ENCODE results near the gene DDIT4.
"Not testable (repeated sequence)": the region's sequence is repeated elsewhere in the genome, so short reads cannot be mapped to it uniquely, and the experiment has no call there.

The DDIT4 gene

DNA sequence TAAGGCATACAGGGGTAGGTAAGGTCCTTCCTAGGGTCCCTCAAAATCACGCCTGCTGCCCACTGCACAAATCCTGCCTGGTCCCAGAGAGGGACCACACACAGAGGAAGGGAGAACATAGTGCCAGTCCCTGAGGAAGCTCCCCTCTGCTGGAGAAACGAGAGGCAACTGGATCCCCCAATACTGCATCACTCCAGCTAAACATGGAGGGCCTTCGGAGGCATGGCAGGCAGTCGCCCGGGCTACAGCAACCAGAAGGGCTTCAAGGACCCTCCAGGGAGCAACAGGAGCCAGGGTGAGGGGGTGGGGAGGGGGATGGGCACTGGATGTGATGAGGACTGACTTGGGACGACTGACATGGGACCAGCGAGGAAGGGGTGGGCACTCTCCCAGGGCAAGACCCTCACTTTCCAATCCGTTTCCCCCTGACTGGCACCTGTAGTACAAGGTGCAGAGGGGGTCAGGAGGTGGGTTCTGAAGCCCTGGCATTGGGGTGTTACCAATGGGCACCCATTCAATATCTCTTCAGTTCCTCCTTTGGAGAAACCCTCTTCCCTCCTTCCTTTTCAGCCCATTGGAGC, 21.7 kb downstream of the DDIT4 start:
- no peak for DNase-seq (ENCODE audit: low spot score)

DNA sequence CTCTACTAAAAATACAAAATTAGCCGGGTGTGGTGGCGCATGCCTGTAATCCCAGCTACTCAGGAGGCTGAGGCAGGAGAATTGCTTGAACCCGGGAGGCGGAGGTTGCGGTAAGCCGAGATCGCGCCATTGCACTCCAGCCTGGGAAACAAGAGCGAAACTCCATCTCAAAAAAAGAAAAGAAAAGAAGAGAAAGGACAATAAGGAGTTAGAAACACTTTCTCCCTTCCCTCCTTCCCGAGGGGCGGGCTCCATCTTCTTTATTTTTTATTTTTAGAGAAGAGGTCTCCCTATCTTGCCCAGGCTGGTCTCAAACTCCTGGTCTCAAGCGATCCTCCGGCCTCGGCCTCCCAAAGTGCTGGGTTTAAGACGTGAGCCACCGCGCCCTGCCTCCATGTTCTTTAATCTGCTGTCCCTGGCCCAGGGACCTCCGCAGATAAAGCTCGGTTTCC, 23.1 kb downstream of the DDIT4 start:
- not testable (repeated sequence) for DNase-seq (ENCODE audit: low spot score)

DNA sequence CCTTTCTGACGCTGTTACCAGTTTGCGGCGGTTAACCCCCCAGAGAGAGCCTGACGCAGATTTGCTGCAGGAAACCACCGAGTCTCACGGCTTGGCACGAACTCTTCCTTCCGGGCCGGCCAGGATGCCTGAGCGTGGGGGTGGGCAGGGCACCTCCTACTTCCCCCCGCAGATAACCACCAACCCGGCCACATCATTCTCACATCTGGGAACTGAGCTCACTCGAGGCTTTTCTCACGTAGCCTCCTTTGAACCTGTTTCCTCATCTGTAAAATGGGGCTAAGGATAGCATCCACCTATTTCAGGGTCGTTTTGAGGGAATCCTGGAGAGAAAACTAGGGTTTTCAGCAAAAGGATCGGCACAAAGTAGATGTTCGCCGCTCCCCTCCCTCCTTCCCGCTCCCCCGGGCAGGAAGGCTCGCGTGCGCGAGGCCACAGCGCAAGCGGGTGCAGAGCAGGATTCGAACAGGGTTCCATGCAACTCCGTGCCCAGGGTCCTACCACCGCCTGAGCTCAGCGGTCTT, 23.6 kb downstream of the DDIT4 start:
- DNase-seq (ENCODE audit: low spot score), result no peak

- DNase-seq (ENCODE audit: low spot score), result peak; percentile 98
Observed at GRCh38 chr10:72297805-72298591, 24.3 kb downstream of the DDIT4 start.

DNA sequence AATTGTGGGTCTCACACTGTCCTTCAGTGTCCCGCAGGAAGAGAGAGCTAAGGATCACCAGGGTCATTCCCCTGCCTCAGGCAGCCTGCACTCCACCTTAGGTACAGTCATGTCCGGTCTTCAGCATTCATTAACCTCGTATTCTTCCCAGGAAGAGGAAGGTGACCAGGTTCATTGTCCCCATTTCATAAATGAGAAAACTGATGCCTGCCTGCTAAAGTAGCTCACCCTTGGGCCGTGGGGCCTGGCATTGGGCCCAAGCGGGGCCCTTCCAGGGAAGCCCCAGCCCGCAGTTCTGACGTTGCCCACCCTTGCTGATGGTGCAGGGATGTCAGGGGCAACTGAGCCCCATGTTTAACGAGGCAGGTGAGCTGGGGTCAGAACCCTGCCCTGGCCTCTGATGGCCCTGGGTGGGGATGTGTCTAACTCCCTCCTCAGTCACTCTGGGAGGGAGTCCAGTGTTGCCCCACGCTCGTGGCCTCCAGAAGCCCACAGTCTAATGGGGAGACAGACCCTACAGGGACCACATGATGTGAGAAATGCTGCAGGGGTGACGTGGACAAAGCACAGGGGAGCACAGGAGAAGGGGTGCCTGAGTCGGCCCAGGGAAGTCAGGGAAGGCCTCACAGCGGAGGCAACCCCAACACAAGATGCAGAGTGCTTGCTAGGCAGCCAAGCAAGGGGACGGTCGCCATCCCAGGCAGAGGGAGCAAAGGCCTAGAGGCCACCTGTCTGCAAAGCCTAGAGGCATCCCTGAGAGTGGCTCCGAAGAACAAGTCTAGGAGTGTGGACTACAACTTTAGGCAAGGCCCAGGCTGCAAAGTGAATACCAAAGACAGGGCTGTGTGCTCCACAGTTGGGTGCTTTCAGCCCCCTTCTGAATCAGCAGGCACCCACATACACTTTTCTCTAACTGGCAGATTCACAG, 25.1 kb downstream of the DDIT4 start:
- no peak for DNase-seq (ENCODE audit: low spot score)

DNA sequence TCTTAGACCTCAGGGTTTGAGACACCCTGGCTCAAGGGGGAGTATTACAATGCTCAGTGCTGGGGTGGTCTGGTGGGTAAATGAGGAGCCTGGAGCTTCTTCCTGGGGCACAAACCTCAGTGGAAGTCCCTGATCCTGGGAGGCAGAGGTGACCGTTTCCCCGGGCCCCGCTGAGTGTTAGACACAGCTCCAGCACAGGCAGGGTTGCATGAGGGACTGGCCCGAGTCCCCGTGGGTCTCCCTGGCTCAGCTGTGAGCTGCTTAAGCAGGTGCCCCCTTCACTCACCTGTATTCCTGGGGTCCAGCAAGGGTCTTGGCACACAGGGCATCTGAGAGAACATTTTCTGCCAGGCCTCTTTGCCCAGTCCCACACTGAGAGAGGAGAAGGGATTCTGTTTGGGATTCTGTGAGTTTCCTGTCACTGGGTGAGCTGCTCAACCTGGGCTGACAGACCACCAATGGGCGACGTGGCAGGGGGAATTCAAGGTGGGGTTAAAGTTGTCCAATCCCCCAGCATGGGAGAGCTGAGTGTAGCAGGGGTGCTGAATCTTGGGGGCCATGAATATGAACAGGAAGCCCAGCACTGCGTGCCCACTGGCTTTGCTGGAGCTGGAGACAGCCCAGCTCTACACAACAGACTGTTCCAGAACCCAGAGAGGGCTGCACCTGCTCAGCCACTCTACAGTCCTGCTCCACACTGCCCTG, 29.9 kb downstream of the DDIT4 start:
- no peak for DNase-seq (ENCODE audit: low spot score)

DNA sequence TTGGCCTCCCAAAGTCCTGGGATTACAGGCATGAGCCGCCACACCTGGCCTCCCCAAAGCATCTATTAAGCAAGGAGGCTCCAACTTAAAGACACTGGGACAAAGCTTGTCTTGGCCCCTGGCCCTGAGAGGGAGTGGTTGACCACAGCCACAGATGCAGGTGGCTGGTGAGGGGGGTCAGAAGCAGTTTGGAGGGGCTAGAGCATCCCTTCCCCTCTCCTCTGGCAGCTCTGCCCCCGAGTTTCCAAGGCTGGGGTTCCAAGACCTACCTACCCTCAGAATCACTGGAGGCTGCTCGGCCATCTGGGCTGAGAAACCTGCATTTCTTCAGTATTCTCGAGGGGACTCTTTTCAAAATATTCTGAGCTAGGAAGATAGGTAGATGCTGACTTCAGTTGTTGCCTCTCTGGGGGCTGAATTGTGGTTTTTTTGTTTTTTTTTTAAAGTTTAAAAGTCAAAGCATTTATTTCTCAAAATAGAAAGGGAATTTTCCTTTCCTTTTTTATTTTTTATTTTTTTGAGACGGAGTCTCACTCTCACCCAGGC, 32.6 kb downstream of the DDIT4 start:
- DNase-seq (ENCODE audit: low spot score), result no peak

GRCh38 chr10:72307711-72308110, 34.0 kb downstream of the DDIT4 start:
- not testable (repeated sequence) for DNase-seq (ENCODE audit: low spot score)

GRCh38 chr10:72308320-72308987, 34.7 kb downstream of the DDIT4 start:
- no peak for DNase-seq (ENCODE audit: low spot score)

DNA sequence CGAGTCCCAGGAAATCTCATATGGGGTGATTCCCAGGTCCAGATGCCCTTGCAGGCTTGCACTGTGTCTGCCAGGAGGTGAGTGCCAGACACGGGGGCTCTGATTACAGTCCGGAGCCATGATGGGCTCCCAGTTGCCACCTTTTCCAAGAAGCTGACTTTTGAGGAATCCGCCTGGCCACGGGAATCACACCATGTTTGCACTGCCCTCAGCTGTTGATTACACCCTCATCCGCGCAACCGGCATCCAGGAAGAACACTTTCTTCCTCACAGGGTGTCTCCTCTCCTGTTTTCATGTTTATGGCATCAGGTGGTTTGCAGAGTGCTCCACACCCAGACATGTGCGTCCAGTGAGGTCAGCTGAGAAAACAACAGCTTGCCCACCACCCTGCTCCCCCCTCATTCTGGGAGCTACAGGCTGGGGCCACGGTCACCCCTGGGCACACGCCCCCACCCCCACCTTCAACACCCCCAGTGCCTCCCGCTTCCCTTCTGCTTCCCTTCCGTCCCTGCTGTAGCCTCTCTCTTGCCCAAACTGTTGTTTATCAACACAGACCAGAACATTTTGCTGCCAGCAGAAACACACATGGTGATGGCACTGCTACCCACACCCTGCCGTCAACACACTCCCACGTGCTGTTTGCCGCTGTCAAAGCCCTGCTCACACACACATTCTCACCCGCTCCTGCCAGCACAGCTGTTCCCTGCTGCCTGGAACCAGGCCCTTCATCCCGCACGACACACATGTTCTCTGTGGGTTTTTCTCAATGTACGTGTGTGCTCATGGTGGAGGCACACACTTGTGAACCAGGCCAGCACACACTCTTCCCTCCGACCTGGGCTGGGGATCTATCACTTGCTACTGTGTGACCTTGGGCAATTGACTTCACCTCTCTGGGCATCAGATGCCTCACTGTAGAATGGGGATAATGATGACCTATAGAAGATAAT, 35.8 kb downstream of the DDIT4 start:
- no peak for DNase-seq (ENCODE audit: low spot score)

DNA sequence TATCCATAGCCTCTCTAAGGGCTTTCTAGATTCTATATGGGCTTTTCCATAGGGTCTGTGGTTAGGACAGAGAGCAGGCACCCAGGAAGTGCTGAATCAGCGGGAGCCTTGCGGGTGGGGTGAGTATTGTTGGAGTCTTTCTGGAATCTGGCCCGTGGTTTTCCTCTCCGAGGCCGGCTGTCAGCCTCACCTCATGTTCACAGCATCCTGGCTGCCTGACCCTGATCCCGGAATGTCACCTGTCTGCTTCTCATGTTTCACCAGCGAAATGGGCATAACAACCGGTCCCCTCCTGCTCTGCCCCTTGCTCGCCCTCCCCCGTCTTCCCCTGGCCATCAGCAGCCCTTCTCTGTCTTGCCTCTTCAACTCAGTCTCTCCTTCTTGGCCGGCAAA, 36.5 kb downstream of the DDIT4 start:
- no peak for DNase-seq (ENCODE audit: low spot score)

GRCh38 chr10:72310636-72311035, 36.9 kb downstream of the DDIT4 start:
- DNase-seq (ENCODE audit: low spot score), result no peak

- no peak for DNase-seq (ENCODE audit: low spot score)
Observed at GRCh38 chr10:72311667-72312066, 37.9 kb downstream of the DDIT4 start.

- DNase-seq (ENCODE audit: low spot score), result no peak
Observed at GRCh38 chr10:72312865-72313391, 39.2 kb downstream of the DDIT4 start.

GRCh38 chr10:72314263-72314662, 40.5 kb downstream of the DDIT4 start:
- no peak for DNase-seq (ENCODE audit: low spot score)

DNA sequence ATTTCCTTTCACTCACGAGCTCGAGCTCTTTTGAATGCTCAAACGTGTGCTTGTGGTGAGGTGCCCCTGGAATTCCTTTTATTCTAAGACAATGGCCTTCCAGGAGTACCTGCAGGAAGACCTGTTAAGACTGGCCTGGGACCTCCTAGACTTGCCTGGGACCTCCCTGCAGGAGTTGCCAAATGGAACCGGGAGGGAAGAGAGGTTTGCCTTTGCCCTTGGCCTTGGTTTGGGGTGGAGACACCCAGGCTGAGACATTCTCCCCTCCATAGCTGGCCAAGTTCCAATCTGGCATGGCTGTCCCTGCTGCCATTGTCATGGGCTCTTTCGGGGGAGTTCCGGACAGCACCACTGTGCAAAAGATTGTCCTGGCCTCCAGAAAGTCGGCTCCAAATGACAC, 41.3 kb downstream of the DDIT4 start:
- no peak for DNase-seq (ENCODE audit: low spot score)

- no peak for DNase-seq (ENCODE audit: low spot score)
Observed at GRCh38 chr10:72315611-72316385, 42.1 kb downstream of the DDIT4 start.

DNA sequence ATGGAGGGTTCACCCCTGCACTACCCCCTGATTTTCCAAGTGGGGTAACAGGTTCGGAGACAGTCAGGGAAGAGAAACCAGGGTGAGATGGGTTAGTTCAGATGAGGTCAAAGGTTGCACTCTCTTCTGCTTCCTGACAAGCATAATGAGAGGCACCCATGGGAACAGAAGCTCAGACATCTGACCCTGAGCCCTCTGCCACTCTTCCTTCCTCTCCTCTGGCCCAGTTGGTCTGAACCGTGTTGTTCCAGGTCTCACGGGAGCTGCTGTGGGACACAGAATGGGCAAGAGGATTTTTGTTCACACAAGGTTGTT, 42.6 kb downstream of the DDIT4 start:
- DNase-seq (ENCODE audit: low spot score), result no peak
